Adipose tissue (tissue), 3 donors: ENCODE data around the gene ZNF256. TPM values are rescaled to one million over a fixed set of nuclear protein-coding genes. Genes with fewer than 3 reads are reported as not detected.
A peak's percentile ranks its signal among the peaks of the same experiment; 100 is the strongest.
"Not testable (repeated sequence)": the region's sequence is repeated elsewhere in the genome, so short reads cannot be mapped to it uniquely, and the experiment has no call there.

Experiments
- H3K27ac ChIP-seq: one replicate; pipeline ENCODE4 v1.5.1; 2013; ENCODE audit warnings: low read depth, low read length
- WGBS, 3 donors: extraction: QIAGEN DNeasy Blood & Tissue Kit; methylation state at CpG; one replicate each; pipeline ENCODE4 v1.1.7; 2013; 5-methylcytosine and 5-hydroxymethylcytosine counted together
- polyA plus RNA-seq, 3 donors: library from polyadenylated mRNA; stranded (reverse); fragments of 200-250 nt; gene quantifications; one replicate each; pipeline ENCODE4 v1.2.3, GENCODE V29; 2013
- donor health status: healthy with polysubstance abuse.
- donor health status: Bipolar disorder and iron deficiency.
- donor health status: healthy.

ZNF256 gene
- 1 to 10 TPM; 1.1 to 2.5 (median 1.5) TPM for polyA plus RNA-seq

DNA sequence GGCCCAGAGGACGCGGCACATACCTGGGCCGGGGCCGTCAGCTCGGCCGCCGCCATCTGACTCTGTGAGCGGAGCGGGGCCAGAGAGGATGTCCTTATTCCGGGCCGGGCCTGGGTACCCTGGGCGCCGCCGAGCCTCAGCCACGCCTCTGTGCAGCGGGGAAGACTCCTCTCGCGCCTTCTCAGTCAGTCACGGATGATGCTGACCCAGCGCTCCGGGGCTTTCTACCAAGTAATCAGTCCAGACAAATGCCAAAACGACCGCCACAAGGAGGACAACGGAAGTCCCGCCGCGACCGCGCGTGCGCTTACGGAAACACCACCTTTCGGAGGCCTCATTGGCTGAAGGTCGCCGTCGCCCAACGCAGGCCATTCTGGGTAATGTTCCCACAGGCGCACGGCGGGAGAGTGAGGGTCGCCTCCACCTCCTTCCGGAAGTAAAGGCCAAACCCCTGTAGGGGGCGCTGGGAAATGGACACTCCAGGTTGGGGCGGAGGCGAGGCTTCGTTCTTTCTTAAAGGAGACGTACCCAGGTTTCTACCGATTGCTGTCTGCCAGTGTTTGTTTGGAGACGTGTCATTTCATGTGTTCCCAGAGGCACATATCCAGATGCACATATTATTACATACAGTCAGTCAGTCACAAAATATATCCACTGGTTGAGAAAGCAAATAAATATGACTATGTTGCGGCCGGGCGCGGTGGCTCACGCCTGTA is at the start of gene ZNF256:
Gene ZNF256 (minus strand): TSS at position 288 of the 716 bp plus-strand sequence. CDS start 232 bp downstream, at position 56.
- 6 to 7% (median 7%) methylated on average over 49 to 54 of the region's 54 CpGs for WGBS, 3 donors
- H3K27ac ChIP-seq: peak within 1 kb of the TSS; percentile 69

DNA sequence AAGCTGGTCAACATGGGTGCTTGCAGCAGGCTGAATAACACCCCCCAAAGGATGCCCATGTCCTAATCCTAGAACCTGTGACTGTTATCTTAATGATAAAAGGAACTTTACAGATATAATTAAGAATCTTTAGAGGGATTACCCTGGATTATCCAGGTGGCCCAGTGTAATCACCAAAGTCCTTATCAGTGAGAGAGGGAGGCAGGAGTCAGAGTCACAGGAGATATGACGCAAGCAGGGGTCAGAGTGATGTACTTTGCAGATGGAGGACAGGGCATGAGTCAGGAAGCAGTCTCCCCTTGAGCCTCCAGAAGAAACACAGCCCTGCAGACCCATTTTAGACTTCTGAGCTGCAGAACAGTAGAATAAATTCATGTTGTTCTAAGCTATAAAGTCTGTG is 45.3 kb upstream of the ZNF256 start:
- WGBS, 3 donors: 95 to 100% (median 100%) methylated on average over 1 of the region's 1 CpG
- H3K27ac ChIP-seq: no peak overlapping the region

DNA sequence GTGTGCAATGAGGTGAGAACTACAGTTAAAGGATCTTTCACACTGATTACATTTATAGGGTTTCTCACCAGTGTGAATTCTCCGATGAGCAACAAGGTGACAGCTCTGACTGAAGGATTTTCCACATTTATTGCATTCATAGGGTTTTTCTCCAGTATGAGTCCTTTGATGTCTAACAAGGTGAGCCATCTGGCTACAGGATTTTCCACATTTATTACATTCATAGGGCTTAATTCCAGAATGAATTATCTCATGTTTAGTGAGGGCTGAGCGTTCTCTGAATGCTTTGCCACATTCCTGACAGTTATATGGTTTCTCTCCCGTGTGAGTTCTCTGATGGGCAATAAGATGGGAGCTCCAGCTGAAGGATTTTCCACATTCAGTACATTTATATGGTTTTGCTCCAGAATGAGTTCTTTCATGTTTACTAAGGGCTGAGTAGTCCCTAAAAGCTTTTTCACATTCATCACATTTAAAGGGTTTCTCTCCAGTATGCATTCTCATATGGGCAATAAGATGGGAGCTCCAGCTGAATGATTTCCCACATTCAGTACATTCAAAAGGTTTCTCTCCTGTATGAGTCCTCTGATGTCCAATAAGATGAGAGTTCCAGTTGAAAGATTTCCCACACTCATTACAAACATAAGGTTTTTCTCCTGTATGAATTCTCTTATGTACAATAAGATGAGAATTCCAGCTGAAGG is 31.2 kb upstream of the ZNF256 start:
- WGBS, 3 donors: 94 to 100% (median 98%) methylated on average over 3 of the region's 3 CpGs
- H3K27ac ChIP-seq: no peak overlapping the region

DNA sequence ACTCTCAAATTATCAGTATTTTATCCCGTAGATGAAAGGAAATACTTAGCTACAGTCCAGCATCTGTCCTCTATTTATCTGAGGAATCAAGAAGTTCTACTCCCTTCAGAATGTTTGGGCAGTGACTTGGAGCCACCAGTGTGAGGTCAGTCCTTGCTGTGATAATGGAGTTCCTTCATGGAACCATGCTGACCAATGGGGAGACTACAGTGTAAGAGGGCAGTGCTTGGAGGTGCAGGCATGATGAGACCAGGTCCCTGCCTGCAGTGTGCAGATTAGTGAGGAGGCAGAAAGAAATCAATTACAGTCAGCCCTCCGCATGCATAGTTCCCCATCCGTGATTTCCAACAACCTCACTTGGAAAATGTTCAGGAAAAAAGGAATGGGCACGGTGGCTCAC is 26.9 kb upstream of the ZNF256 start, which contains the start of gene C19orf18:
Gene C19orf18 (minus strand): TSS at position 101 of the 400 bp plus-strand sequence. CDS start 102 bp downstream, outside the sequence.
- H3K27ac ChIP-seq: no peak within 1 kb of the TSS
- WGBS, 3 donors: 93 to 96% (median 93%) methylated on average over 4 of the region's 4 CpGs

DNA sequence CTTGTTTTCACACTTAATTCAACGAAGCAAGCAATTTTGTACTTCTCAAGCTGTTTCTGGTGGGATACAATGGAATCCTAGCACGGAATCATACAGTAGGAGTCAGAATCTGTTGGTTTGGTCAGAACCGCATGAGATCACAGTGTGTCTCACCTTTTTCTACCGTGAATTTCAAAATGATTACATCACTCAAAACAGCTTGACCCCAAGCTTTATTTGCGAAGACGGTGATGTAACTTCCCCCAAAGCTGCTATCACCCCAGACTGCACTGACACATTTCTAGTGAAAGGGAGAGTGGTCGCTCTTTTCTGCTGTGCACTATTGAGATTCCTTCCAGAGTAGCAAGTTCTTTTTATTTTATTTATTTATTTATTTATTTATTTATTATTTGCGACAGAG is 17.3 kb upstream of the ZNF256 start:
- 82 to 92% (median 91%) methylated on average over 8 of the region's 8 CpGs for WGBS, 3 donors
- H3K27ac ChIP-seq: no peak overlapping the region

DNA sequence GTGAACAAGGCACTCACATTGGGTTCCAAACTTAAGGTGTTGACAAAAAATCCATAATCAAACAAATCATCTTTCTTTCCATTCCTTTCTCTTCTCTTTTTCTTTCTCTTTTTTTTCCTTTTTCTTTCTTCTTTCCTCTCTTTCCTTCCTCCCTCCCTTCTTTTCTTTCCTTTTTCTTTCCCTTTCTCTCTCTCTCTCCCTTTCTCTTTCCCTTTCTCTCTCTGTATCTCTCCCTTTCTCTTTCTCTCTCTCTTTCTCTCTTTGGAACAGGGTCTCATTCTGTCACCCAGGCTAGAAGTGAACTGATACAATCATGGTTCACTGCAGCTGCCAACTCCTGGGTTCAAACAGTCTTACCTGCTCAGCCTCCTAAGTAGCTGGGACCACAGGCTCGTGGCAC is 14.3 kb upstream of the ZNF256 start:
- 78 to 85% (median 83%) methylated on average over 1 of the region's 1 CpG for WGBS, 3 donors
- H3K27ac ChIP-seq: no peak overlapping the region

DNA sequence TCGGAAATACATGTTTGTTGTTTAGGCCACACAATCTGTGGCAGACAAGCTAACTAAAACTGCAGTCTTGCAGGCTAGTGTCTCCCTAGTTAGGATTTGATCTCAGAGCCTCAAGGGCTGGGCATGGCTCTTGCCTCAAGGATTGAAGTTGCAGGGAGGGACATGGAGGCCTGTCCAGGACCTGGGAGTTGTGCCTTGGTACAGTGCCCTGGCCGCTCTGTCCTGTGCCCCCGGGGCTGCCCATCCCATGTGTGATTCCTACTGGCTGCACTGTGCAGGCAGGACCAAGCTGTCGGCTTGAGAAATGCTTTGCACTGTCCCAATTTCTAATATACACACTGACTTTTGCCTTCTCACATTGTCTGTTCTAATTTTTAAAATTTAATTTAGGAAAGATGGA is 7.5 kb upstream of the ZNF256 start:
- no peak overlapping the region for H3K27ac ChIP-seq
- whole genome bisulfite sequencing, 3 donors: 78 to 93% (median 87%) methylated on average over 4 of the region's 4 CpGs

DNA sequence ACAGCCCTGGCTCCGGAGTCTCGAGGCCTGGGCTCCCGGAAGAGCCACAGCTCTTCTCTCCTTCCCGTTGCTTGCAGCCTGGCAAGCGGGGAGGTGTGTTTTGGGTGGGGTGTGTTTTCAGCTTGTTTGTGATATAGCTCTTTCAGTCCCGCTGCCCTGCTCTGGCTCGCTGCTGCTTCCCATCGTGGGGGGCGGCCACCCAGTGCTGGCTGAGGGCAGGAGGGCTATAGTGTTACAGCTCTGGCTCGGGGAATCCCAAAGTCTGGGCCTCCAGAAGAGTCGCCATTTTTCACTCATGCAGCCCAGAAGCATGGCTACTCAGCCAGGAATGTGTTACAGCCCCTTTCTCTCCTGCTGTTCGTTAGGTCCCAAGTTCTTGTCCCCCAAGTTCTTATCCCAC is 2.2 kb upstream of the ZNF256 start:
- H3K27ac ChIP-seq: no peak overlapping the region
- 88 to 92% (median 92%) methylated on average over 12 of the region's 12 CpGs for WGBS, 3 donors

DNA sequence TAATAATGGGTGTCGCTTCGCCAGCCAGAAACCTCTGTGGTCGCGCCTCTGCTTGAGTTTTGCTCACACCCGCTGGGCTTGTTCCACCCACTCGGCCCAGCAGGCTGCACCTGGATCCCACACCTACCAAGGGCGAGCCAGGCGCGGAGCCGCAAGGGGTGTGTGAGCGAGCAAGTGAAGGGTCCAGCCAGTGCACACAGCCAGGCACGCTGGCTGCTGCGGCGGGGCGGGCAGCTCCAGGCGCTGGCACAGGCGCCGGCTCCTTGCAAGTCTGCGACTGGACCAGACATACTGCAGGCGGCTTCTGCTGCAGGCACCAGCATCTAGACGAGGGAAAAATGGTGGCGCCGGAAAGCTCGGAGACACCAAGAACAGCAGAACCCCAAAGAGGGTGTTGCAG is 1.8 kb upstream of the ZNF256 start:
- WGBS, 3 donors: 91 to 95% (median 95%) methylated on average over 24 of the region's 24 CpGs
- H3K27ac ChIP-seq: no peak overlapping the region

DNA sequence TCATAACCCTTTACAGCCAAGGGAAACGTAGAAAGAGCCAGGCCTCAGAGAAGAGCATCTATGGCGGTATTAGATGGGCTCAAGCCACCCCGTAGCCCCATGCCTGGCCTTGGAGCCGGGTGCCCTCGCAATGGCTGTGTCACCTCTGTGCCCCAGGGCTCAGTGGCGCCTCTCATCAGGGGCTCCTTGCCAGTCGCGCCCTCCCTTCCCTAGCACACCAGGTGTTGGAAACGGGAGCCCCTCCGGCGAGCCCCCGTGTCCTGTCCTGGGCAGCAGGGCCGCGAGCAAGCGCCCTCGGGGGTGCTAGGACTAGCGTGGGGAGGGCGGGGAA is 453 bp downstream of the ZNF256 start:
- 0 to 2% (median 0%) methylated on average over 12 to 18 of the region's 18 CpGs for WGBS, 3 donors

DNA sequence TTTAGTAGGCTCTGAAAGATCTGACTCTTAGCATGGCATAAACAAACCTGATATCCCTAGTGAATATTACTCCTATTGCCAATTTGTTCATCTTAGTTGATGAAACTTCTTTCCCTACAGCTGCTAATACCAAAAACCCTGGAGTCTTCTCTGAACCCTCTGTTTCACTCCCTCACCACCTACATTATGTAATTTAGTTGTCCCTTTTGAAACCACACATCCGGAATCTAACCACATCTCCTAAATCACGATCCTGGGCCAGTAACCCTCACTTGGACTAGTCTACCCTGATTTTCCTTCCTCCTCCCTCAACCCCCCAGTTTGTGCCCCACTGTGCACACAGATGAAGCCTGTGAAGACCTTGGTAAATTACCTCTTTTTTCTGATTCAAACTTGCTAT is 1.2 kb downstream of the ZNF256 start:
- WGBS, 3 donors: 49 to 69% (median 52%) methylated on average over 2 of the region's 2 CpGs
- H3K27ac ChIP-seq: no peak overlapping the region

More for the DNA sequence above, 453 bp downstream of the ZNF256 start:
- H3K27ac ChIP-seq: peak overlapping the region; percentile 69

DNA sequence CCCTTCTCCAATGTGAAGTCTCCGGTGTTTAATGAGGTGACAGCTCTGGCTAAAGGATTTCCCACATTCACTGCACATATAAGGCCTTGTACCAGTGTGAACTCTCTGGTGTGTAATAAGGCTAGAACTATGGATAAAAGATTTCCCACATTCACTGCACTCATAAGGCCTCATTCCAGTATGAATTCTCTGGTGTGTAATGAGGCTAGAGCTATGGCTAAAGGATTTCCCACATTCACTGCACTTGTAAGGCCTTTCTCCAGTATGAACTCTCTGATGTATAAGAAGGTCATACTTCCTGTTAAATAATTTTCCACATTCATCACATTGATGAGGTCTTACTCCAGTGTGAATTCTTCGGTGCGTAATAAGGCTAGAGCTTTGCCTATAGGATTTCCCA is 5.9 kb downstream of the ZNF256 start:
- 96 to 99% (median 99%) methylated on average over 3 of the region's 3 CpGs for WGBS, 3 donors
- no peak overlapping the region for H3K27ac ChIP-seq

DNA sequence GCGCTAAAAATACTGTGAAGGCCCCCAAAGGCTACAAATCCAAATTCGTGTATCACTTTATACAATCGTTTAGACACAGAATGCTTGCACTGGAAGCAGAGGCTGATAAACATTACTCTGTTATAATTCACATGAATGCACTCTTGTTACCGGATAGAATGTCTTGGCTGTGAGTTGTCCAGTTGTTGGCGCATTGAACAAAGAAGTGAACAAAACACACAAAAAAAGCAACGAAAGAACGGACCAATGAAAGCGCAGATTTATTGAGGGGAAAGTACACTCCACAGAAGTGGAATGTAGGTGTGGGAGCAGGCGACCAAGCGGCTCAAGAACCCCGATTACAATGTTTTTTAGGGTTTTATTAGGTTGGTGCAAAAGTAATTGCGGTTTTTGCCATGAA is 11.8 kb downstream of the ZNF256 start:
- H3K27ac ChIP-seq: no peak overlapping the region
- 84 to 90% (median 90%) methylated on average over 12 of the region's 12 CpGs for WGBS, 3 donors

DNA sequence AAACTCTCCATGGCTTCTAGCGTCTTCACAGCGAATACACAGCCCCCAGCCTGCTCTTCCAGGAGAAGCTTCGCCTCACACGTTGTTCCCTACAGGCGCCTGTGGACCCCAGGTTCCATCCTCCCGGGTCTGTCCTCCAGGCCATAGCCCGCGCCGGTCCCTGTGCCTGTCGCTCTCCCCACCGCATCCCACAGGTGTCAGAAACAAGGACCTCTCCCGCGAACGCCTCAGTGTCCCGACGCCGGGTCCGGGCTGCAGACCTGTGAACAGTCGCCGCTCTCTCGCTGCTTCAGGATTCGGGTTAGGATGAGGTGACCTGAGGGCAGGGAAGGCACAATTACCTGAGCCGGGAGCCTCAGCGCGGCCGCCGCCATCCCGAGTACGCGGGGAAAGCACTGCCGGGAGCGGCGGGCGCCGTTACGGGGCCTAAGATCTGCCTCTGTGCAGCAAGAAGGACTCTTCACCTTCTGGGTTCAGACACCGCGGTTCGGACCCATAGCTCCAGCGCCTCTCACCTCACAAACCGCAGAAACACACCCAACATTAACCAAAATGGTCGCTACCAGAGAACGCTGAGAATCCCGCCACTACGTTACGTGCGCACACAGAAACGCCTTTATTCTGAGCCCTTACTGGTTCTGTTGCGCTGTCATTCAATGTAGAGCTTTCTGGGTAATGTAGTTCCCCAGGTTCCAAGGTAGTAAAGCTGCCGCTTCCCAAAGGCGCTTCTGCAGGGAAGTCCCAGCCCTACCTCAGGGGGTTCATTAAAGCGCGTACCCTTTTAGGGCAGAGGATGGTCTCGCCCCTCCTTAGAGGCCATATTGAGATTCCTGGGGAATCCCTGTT is 12.5 kb downstream of the ZNF256 start, which contains the start of gene ZNF418:
Gene ZNF418 (minus strand): TSS at position 583 of the 846 bp plus-strand sequence. CDS start 1,580 bp downstream, outside the sequence.
- 1 to 4% (median 4%) methylated on average over 54 of the region's 54 CpGs for whole genome bisulfite sequencing, 3 donors
- no peak within 1 kb of the TSS for H3K27ac ChIP-seq

DNA sequence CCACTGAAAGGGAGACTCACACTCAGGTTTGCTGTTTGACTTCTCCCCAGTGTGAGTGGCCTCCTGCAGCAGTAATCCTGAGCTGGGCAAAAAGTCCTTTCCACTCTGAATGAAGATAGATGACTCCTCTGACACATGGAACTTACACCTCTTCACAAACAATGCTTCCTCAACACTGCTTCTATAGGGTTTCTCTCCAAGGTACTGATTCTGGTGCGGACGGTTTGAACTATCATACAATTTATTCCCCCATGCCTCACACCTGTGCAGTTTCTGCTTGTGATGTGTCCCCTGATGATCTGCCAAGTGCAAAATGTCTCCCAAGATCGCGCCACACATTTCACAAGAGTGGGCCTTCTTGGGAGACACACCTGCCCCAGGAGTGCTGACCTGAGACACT is 19.9 kb downstream of the ZNF256 start:
- WGBS, 3 donors: 96 to 99% (median 97%) methylated on average over 4 of the region's 4 CpGs

DNA sequence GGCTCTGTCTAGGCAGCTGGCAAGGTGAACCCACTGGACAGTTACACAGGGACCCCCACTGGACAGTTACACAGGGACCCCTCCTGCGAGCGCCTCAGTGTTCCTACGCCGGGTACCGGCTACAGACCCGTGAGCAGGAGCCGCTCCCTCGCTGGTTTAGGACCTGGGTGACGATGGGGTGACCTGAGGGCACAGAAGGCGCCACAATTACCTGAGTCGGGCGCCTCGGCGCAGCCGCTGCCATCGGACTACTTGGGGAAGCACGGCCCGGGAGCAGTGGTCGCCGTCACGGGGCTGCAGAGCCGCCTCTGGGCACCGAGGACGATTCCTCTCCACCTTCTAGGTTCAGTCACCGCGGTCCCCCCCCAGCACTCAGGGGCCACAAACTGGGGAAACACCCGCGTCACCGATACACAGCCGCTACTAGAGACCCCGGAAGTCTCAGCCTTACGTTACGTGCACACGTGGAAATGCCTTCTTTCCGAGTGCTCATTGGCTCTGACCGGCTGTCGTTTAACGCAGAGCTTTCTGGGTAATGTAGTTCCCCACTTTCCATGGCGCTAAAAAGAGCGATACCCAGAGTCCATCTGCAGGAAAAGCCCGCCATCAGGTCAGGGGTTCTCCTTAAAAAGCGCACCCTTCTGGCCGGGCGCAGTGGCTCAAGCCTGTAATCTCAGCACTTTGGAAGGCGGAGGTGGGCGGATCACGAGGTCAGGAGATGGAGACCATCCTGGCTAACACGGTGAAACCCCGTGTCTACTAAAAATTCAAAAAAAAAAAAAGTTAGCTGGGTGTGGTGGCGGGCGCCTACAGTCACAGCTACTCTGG is 31.1 kb downstream of the ZNF256 start, which contains the start of gene ZNF417:
Gene ZNF417 (minus strand): TSS at position 425 of the 828 bp plus-strand sequence. CDS start 181 bp downstream, at position 244.
- not testable (repeated sequence) for H3K27ac ChIP-seq
- WGBS, 3 donors: 0% methylated on average over 41 to 51 of the region's 51 CpGs

More for the DNA sequence above, 19.9 kb downstream of the ZNF256 start:
- H3K27ac ChIP-seq: no peak overlapping the region

DNA sequence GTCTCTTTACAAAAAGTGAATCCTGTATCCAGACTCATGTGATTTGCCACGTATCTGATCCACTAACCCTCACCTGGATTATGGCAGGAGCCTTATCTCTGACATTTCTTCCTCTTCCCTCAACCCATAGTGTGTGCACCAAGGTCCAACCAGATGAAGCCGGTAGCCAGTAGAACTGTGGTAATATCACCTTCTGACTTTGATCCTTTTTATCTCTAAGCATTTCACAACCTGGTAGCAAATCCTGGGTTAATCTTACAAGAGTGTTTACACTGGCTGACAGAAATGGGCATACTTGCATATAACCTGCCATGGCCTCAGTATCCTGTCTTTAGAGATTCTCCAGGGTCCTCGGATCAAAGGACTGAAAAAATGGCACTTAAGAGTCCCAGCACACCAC is 33.0 kb downstream of the ZNF256 start:
- H3K27ac ChIP-seq: no peak overlapping the region
- 67 to 93% (median 92%) methylated on average over 3 of the region's 3 CpGs for WGBS, 3 donors

DNA sequence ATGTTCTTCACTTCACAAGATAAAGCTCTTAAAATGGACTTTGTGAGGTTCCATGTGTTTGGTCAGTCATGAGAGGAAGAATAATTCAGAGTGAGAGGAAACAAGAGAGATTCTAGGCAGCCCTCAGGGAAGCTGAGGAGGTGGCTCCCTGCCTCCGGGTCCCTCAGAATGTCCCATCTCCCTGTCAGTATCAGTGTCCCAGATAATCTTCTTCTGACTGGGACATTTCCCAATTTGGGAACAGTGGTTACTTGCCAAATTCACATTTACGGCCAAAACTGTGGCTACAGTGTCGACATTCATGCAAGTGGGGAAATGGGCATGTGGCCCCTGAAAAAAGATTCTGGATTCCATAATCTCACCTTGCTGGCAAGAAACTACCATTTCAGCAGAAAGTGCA is 40.1 kb downstream of the ZNF256 start:
- WGBS, 3 donors: 79 to 94% (median 94%) methylated on average over 3 of the region's 3 CpGs
- no peak overlapping the region for H3K27ac ChIP-seq
